HG03558 (cell line): ENCODE measurements around the gene MALT1.
"Not testable (repeated sequence)": the region's sequence is repeated elsewhere in the genome, so short reads cannot be mapped to it uniquely, and the experiment has no call there.

Experiments
- ATAC-seq: cut with Tn5 transposase; IDR thresholded peaks from one replicate; pipeline ENCODE4 v1.9.1; 2021; ENCODE audit warnings: moderate number of reproducible peaks; ENCODE audit not compliant: unreplicated experiment; ENCODE audit errors: extremely low read depth

Gene MALT1

GRCh38 chr18:58650830-58651229 is 20.4 kb upstream of the MALT1 start:
- not testable (repeated sequence) for ATAC-seq

GRCh38 chr18:58653144-58653722 is 18.0 kb upstream of the MALT1 start:
- not testable (repeated sequence) for ATAC-seq

- ATAC-seq, result no peak
Observed at GRCh38 chr18:58653814-58654509, 17.3 kb upstream of the MALT1 start.

- ATAC-seq, result no peak
Observed at GRCh38 chr18:58654896-58655614, 16.2 kb upstream of the MALT1 start.

GRCh38 chr18:58657081-58657480 is 14.2 kb upstream of the MALT1 start:
- ATAC-seq, result no peak

- no peak for ATAC-seq
Observed at GRCh38 chr18:58657494-58657893, 13.8 kb upstream of the MALT1 start.

GRCh38 chr18:58659691-58660090 is 11.6 kb upstream of the MALT1 start:
- ATAC-seq, result no peak

GRCh38 chr18:58660915-58661314 is 10.3 kb upstream of the MALT1 start:
- ATAC-seq, result no peak

GRCh38 chr18:58661423-58661822 is 9.8 kb upstream of the MALT1 start:
- ATAC-seq, result no peak

GRCh38 chr18:58662118-58662517 is 9.1 kb upstream of the MALT1 start:
- ATAC-seq, result no peak

GRCh38 chr18:58666176-58666575 is 5.1 kb upstream of the MALT1 start:
- no peak for ATAC-seq

GRCh38 chr18:58668211-58668610 is 3.1 kb upstream of the MALT1 start:
- ATAC-seq, result no peak

GRCh38 chr18:58668897-58669296 is 2.4 kb upstream of the MALT1 start:
- no peak for ATAC-seq

GRCh38 chr18:58669731-58670378 is 1.4 kb upstream of the MALT1 start:
- no peak for ATAC-seq

GRCh38 chr18:58670404-58671110 is 708 bp upstream of the MALT1 start:
- no peak for ATAC-seq

GRCh38 chr18:58671632-58672564 is 633 bp downstream of the MALT1 start:
- no peak for ATAC-seq

GRCh38 chr18:58674159-58674558 is 2.9 kb downstream of the MALT1 start:
- no peak for ATAC-seq

- no peak for ATAC-seq
Observed at GRCh38 chr18:58674863-58675472, 3.7 kb downstream of the MALT1 start.

GRCh38 chr18:58676270-58676669 is 5.0 kb downstream of the MALT1 start:
- ATAC-seq, result no peak
